Ishikawa (cell line): Measurements from ENCODE around the gene MALL.
A peak's percentile ranks its signal among the peaks of the same experiment; 100 is the strongest.

Experiments used
- CEBPB ChIP-seq: IDR thresholded peaks from 2 replicates; pipeline ENCODE4 v1.6.1; 2012
- CREB1 ChIP-seq: IDR thresholded peaks from 2 replicates; pipeline ENCODE4 v1.6.1; 2012; ENCODE audit warnings: low read depth
- EGR1 ChIP-seq: IDR thresholded peaks from 2 replicates; pipeline ENCODE4 v1.6.1; 2012
- EP300 ChIP-seq: IDR thresholded peaks from 2 replicates; pipeline ENCODE4 v1.6.1; 2012; ENCODE audit warnings: borderline replicate concordance
- FOXM1 ChIP-seq: IDR thresholded peaks from 2 replicates; pipeline ENCODE4 v1.6.1; 2012; ENCODE audit warnings: low read depth, borderline replicate concordance
- NFIC ChIP-seq: IDR thresholded peaks from 2 replicates; pipeline ENCODE4 v1.6.1; 2012
- RAD21 ChIP-seq: IDR thresholded peaks from 2 replicates; pipeline ENCODE4 v1.6.1; 2012; ENCODE audit warnings: low read depth
- TAF1 ChIP-seq: IDR thresholded peaks from 2 replicates; pipeline ENCODE4 v1.6.1; 2012; ENCODE audit warnings: low read depth, mild to moderate bottlenecking
- TCF12 ChIP-seq: IDR thresholded peaks from 2 replicates; pipeline ENCODE4 v1.6.1; 2012; ENCODE audit warnings: low read depth
- TEAD4 ChIP-seq: IDR thresholded peaks from 2 replicates; pipeline ENCODE4 v1.6.1; 2012
- USF1 ChIP-seq: IDR thresholded peaks from 2 replicates; pipeline ENCODE4 v1.6.1; 2012
- YY1 ChIP-seq: IDR thresholded peaks from 2 replicates; pipeline ENCODE4 v1.6.1; 2012; ENCODE audit warnings: low read depth
- ZBTB7A ChIP-seq: IDR thresholded peaks from 2 replicates; pipeline ENCODE4 v1.6.1; 2012; ENCODE audit warnings: low read depth
- TF ChIP-seq, protein P1 (sequence below): IDR thresholded peaks from 2 replicates; pipeline ENCODE4 v1.6.1; 2012
- TF ChIP-seq, protein P2 (sequence below): IDR thresholded peaks from 2 replicates; pipeline ENCODE4 v1.6.1; 2012; ENCODE audit warnings: low read depth, mild to moderate bottlenecking

MALL gene

GRCh38 chr2:110100480-110100879, 15.1 kb downstream of the MALL start:
- TF ChIP-seq, protein P1, sequence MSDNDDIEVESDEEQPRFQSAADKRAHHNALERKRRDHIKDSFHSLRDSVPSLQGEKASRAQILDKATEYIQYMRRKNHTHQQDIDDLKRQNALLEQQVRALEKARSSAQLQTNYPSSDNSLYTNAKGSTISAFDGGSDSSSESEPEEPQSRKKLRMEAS: no peak
- TF ChIP-seq TCF12: no peak
- no peak for TF ChIP-seq EP300
- TF ChIP-seq EGR1: no peak
- no peak for TF ChIP-seq CREB1
- TF ChIP-seq RAD21: no peak
- no peak for TF ChIP-seq YY1
- TF ChIP-seq, protein P2, sequence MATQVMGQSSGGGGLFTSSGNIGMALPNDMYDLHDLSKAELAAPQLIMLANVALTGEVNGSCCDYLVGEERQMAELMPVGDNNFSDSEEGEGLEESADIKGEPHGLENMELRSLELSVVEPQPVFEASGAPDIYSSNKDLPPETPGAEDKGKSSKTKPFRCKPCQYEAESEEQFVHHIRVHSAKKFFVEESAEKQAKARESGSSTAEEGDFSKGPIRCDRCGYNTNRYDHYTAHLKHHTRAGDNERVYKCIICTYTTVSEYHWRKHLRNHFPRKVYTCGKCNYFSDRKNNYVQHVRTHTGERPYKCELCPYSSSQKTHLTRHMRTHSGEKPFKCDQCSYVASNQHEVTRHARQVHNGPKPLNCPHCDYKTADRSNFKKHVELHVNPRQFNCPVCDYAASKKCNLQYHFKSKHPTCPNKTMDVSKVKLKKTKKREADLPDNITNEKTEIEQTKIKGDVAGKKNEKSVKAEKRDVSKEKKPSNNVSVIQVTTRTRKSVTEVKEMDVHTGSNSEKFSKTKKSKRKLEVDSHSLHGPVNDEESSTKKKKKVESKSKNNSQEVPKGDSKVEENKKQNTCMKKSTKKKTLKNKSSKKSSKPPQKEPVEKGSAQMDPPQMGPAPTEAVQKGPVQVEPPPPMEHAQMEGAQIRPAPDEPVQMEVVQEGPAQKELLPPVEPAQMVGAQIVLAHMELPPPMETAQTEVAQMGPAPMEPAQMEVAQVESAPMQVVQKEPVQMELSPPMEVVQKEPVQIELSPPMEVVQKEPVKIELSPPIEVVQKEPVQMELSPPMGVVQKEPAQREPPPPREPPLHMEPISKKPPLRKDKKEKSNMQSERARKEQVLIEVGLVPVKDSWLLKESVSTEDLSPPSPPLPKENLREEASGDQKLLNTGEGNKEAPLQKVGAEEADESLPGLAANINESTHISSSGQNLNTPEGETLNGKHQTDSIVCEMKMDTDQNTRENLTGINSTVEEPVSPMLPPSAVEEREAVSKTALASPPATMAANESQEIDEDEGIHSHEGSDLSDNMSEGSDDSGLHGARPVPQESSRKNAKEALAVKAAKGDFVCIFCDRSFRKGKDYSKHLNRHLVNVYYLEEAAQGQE: no peak
- TF ChIP-seq ZBTB7A: no peak
- TF ChIP-seq USF1: no peak
- no peak for TF ChIP-seq CEBPB
- no peak for TF ChIP-seq TEAD4
- TF ChIP-seq TAF1: no peak
- TF ChIP-seq NFIC: no peak
- no peak for TF ChIP-seq FOXM1

DNA sequence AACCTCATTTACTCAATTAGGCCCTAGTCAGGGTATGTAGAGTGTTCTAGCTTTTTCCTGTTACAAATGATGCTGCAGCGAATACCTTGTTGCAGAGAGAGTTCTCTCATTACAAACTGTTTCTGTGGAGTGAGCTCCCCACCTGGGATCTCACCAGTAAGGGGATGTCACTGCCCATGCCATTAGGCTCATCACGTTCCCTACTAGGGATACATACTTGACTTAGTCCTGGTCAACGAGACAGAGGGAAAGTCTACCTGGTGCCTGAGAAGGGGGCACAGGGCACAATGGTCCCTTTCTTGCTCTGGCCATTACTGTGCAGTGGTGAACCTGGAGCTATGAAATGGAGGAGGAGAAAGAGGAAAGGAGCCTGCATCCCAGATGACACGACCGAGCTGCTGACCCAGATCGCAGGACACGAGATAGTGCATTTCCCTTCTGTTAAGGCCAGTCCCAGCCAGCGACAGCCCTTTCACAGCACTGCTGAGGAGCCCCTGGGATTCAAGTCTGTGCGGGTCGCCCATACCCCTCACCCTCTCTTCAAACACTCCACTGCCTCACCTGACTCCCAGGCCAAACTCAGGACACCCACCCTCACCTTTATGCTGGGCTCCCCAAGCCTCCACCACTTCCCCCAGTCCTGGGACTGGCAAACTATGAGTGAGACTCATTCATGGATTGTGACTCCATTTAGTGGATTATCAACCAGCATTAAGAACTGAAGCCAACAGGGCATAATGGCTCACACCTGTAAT, 16.0 kb downstream of the MALL start:
- TF ChIP-seq CEBPB (no peak), TCF12 (no peak), TEAD4 (no peak), FOXM1 (no peak), ZBTB7A (no peak), EGR1 (no peak), TAF1 (no peak), CREB1 (no peak), NFIC (no peak), RAD21 (no peak), USF1 (no peak)
- TF ChIP-seq, protein P2: no peak
- TF ChIP-seq, protein P1: no peak

- TF ChIP-seq TCF12 (no peak), TEAD4 (no peak), USF1 (no peak), CEBPB (no peak)
These were observed 16.6 kb downstream of the MALL start for GRCh38 chr2:110099038-110099425.

DNA sequence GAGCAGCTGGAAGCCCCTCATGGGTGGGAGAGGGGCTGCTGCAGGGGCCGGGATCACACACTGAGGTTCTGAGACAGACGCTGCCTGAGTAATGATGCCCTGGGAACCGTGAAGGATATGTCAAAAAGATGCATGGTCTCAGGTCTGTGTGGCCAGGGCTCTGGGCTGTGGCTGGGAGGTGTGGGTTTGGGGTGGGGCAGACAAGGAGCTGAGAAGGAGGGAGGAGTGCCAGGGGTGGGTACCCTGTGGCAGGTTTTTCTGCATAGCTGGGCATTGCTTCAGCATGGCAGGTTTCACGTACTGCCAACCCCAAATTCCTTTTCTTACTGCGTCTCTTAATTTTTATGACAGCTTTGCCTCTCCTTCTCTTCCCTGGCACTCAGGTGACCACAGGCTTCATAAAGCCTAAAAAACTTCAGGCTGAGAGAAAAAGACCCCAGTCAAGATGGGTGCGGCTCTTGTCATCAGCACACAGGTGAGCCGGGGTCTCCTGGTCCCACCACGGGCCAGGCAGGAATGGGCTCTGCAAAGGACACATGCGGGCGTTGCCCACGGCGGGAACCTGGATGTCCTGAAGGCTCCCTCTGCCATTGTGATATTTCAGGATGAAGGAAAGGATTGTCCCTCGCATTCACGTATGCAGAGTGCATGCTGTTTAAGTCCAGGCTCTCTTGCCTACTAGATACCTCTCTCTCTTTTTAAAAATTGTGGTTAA, 18.0 kb downstream of the MALL start:
- no peak for TF ChIP-seq TCF12
- TF ChIP-seq CREB1: no peak
- no peak for TF ChIP-seq ZBTB7A
- TF ChIP-seq CEBPB: 0 out of 2 replicates have a peak, but pooled peaks have one; percentile 28
- TF ChIP-seq NFIC: peak; percentile 12; the same call in 1 of the 2 replicates
- no peak for TF ChIP-seq FOXM1
- no peak for TF ChIP-seq RAD21
- peak; percentile 62 for TF ChIP-seq TEAD4
- TF ChIP-seq EGR1: no peak
- TF ChIP-seq, protein P1: no peak

- TF ChIP-seq NFIC: no peak
- no peak for TF ChIP-seq FOXM1
- no peak for TF ChIP-seq YY1
- no peak for TF ChIP-seq TEAD4
- TF ChIP-seq ZBTB7A: no peak
- TF ChIP-seq USF1: no peak
These were observed 19.5 kb downstream of the MALL start for GRCh38 chr2:110095994-110096633.
